HepG2 (cell line): ENCODE measurements around the gene FXYD4. TPM values are rescaled to one million over a fixed set of nuclear protein-coding genes. Genes with fewer than 3 reads are reported as not detected.

Experiments
- MLXIP ChIP-seq: sonication (generic); formaldehyde crosslinking; IDR thresholded peaks from 2 replicates; pipeline ENCODE4 v1.9.0; 2021; ENCODE audit warnings: missing genetic modification reagents, borderline replicate concordance
- PAWR ChIP-seq: sonication (generic); formaldehyde crosslinking; IDR thresholded peaks from 2 replicates; pipeline ENCODE4 v1.4.0; 2020; ENCODE audit warnings: missing genetic modification reagents, mild to moderate bottlenecking, borderline replicate concordance
- RCOR2 ChIP-seq: IDR thresholded peaks from 2 replicates; pipeline ENCODE4 v1.6.1; 2016; ENCODE audit warnings: missing biosample characterization, missing genetic modification reagents
- RFX3 ChIP-seq: IDR thresholded peaks from 2 replicates; pipeline ENCODE4 v1.6.1; 2016; ENCODE audit warnings: missing biosample characterization, missing genetic modification reagents
- SRSF4 ChIP-seq: fragments of 200-400 bp; formaldehyde crosslinking; IDR thresholded peaks from one replicate; pipeline ENCODE4 v1.6.1; 2018; ENCODE audit warnings: mild to moderate bottlenecking, low read depth, low read length, moderate library complexity; ENCODE audit not compliant: poor library complexity, severe bottlenecking
- THAP9 ChIP-seq: sonication (generic); formaldehyde crosslinking; IDR thresholded peaks from 2 replicates; pipeline ENCODE4; 2020; ENCODE audit warnings: missing genetic modification reagents, mild to moderate bottlenecking, borderline replicate concordance
- ZHX2 ChIP-seq, 2 experiments: sonication (generic) in 1 of 2; formaldehyde crosslinking in 1 of 2; IDR thresholded peaks; 2 replicates each; pipeline versions ENCODE4 v1.6.1 to v1.9.0; 2014 to 2022; ENCODE audit warnings: antibody characterized with exemption in 1 of 2, borderline replicate concordance in 1 of 2, inconsistent platforms in 1 of 2, low read depth in 1 of 2, missing genetic modification reagents in 1 of 2
- ZNF687 ChIP-seq: sonication (generic); formaldehyde crosslinking; IDR thresholded peaks from 2 replicates; pipeline ENCODE4 v1.5.1; 2020; ENCODE audit warnings: mild to moderate bottlenecking, missing genetic modification reagents, moderate library complexity
- ZNF749 ChIP-seq: sonication (generic); formaldehyde crosslinking; IDR thresholded peaks from 2 replicates; pipeline ENCODE4 v1.8.0; 2022; ENCODE audit warnings: mild to moderate bottlenecking, missing genetic modification reagents, moderate library complexity, borderline replicate concordance
- ZSCAN22 ChIP-seq: sonication (generic); formaldehyde crosslinking; IDR thresholded peaks from 2 replicates; pipeline ENCODE4 v1.4.0; 2020; ENCODE audit warnings: mild to moderate bottlenecking, missing genetic modification reagents
- polyA plus RNA-seq, 8 experiments: library from polyadenylated mRNA; depleted of rRNA in 3 of 8; stranded (reverse) in 7 of 8; unstranded in 1 of 8; fragments of >200 nt; fragmentation: Illumina TruSeq in 4 of 8; extraction: Trizol in 4 of 8; gene quantifications; 2 replicates each; pipeline versions ENCODE4 v1.2.1 to v1.2.3, GENCODE V29; 2011 to 2016; ENCODE audit warnings: low read depth in 4 of 8, missing spikeins in 1 of 8, mixed read lengths in 1 of 8; ENCODE audit not compliant: insufficient read depth in 1 of 8
- total RNA-seq, 5 experiments: library from RNA; depleted of rRNA; stranded (reverse); fragments of >200 nt; fragmentation: Illumina TruSeq; extraction: Trizol; gene quantifications; 2 replicates each; pipeline ENCODE4 v1.2.3, GENCODE V29; 2016; ENCODE audit warnings: low read depth in 1 of 5

FXYD4 gene
- total and polyA plus RNA-seq, 2 of the 13 experiments (the other 11 are each of a cell fraction or from before 2014, with no cell fraction given), result not detected

GRCh38 chr10:43417950-43418768 is 46.7 kb downstream of the FXYD4 start (continued):
- TF ChIP-seq MLXIP, result no peak
- peak; percentile 54 for TF ChIP-seq ZNF687
- TF ChIP-seq PAWR (CRISPR knock-in tag), result no peak
- TF ChIP-seq RCOR2 (CRISPR knock-in tag), result peak; percentile 67
- TF ChIP-seq SRSF4, result no peak
- no peak for TF ChIP-seq ZHX2 (IDR thresholded peaks at IDR 0.05; ENCODE audit: low read depth)
- no peak for TF ChIP-seq ZHX2 (CRISPR knock-in tag; IDR thresholded peaks at IDR 0.05; ENCODE audit: borderline replicate concordance)
- no peak for TF ChIP-seq ZSCAN22
- peak; percentile 25; the same call in 1 of the 2 replicates for TF ChIP-seq THAP9 (CRISPR knock-in tag)
- 0 out of 2 replicates have a peak, but pooled peaks have one; percentile 12 for TF ChIP-seq RFX3 (CRISPR knock-in tag)
- no peak for TF ChIP-seq ZNF749 (CRISPR knock-in tag)
